ENCODE data around the gene CA6.

GRCh38 chr1:9020305-9020704, 74.6 kb downstream of the CA6 start:
- TF ChIP-seq CTCF (IDR thresholded peaks at IDR 0.05) = no peak
- no peak for TF ChIP-seq POLR2A (IDR thresholded peaks at IDR 0.05; ENCODE audit: low read length)
- no peak for TF ChIP-seq ZC3H11A (IDR thresholded peaks at IDR 0.05)
- no peak for TF ChIP-seq RAD21 (conservative IDR thresholded peaks at IDR 0.05 in 1 of 2, IDR thresholded peaks at IDR 0.05 in 1 of 2)
- no peak for TF ChIP-seq HDAC2 (IDR thresholded peaks at IDR 0.05)
- no peak for TF ChIP-seq REST (IDR thresholded peaks at IDR 0.05)

All from A549 (cell line).